GM20431 (cell line): ENCODE results near the gene KIT.

Experiments
- in situ Hi-C: fragments of 300-500 bp; cut with MseI, MboI; formaldehyde crosslinking; loops from one replicate; pipeline ENCODE4 v1.15.0; 2020; ENCODE audit warnings: low sequenced_read_pairs; ENCODE audit not compliant: unreplicated experiment

KIT gene

GRCh38 chr4:54695337-54695736 lies 37.6 kb downstream of the KIT start:
- in situ Hi-C loops, result no loop called here

GRCh38 chr4:54695788-54696187 lies 38.0 kb downstream of the KIT start:
- in situ Hi-C loops, result no loop called here

GRCh38 chr4:54696649-54697048 lies 38.9 kb downstream of the KIT start:
- in situ Hi-C loops, result no loop called here

- in situ Hi-C loops, result no loop called here
Observed at GRCh38 chr4:54700986-54701385, 43.2 kb downstream of the KIT start.

- in situ Hi-C loops, result no loop called here
Observed at GRCh38 chr4:54703182-54703581, 45.4 kb downstream of the KIT start.

- in situ Hi-C loops, result no loop called here
Observed at GRCh38 chr4:54707406-54707805, 49.6 kb downstream of the KIT start.

GRCh38 chr4:54708339-54709279 lies 50.9 kb downstream of the KIT start:
- in situ Hi-C loops, result no loop called here

GRCh38 chr4:54709400-54709799 lies 51.6 kb downstream of the KIT start:
- in situ Hi-C loops, result no loop called here

- in situ Hi-C loops, result no loop called here
Observed at GRCh38 chr4:54712206-54712605, 54.4 kb downstream of the KIT start.

- in situ Hi-C loops, result no loop called here
Observed at GRCh38 chr4:54714631-54715030, 56.9 kb downstream of the KIT start.

GRCh38 chr4:54716478-54717065 lies 58.8 kb downstream of the KIT start:
- in situ Hi-C loops, result no loop called here

GRCh38 chr4:54717694-54718093 lies 59.9 kb downstream of the KIT start:
- in situ Hi-C loops, result no loop called here

- in situ Hi-C loops, result no loop called here
Observed at GRCh38 chr4:54719378-54719777, 61.6 kb downstream of the KIT start.

GRCh38 chr4:54723220-54723619 lies 65.5 kb downstream of the KIT start:
- in situ Hi-C loops, result no loop called here

- in situ Hi-C loops, result no loop called here
Observed at GRCh38 chr4:54723820-54724219, 66.1 kb downstream of the KIT start.

GRCh38 chr4:54726907-54727306 lies 69.2 kb downstream of the KIT start:
- in situ Hi-C loops, result no loop called here

GRCh38 chr4:54727346-54727745 lies 69.6 kb downstream of the KIT start:
- in situ Hi-C loops, result no loop called here

- in situ Hi-C loops, result no loop called here
Observed at GRCh38 chr4:54728368-54728767, 70.6 kb downstream of the KIT start.

GRCh38 chr4:54729256-54729655 lies 71.5 kb downstream of the KIT start:
- in situ Hi-C loops, result no loop called here

- in situ Hi-C loops, result no loop called here
Observed at GRCh38 chr4:54730581-54730980, 72.8 kb downstream of the KIT start.

- in situ Hi-C loops, result no loop called here
Observed at GRCh38 chr4:54731552-54731951, 73.8 kb downstream of the KIT start.

- in situ Hi-C loops, result no loop called here
Observed at GRCh38 chr4:54731976-54732375, 74.2 kb downstream of the KIT start.
